OCI-LY1 (cell line): ENCODE measurements around the gene POU4F2.

Experiments used
- H2AFZ ChIP-seq: fragments of 200-600 bp; sonication (generic), shearing (Covaris generic); 2 replicates; pipeline ENCODE4 v1.6.0; 2014; ENCODE audit warnings: antibody characterized with exemption, mild to moderate bottlenecking, low read length
- H3F3A ChIP-seq: fragments of 200-600 bp; sonication (generic), shearing (Covaris generic); 2 replicates; pipeline ENCODE4 v1.6.0; 2014; ENCODE audit warnings: mild to moderate bottlenecking, antibody characterized with exemption, low read length, moderate library complexity; ENCODE audit not compliant: insufficient read depth
- H3K27ac ChIP-seq: fragments of 200-600 bp; sonication (generic); 2 replicates; pipeline ENCODE4 v1.5.1; 2014; ENCODE audit warnings: low read length, mixed run types, mild to moderate bottlenecking, low read depth; ENCODE audit not compliant: poor library complexity, severe bottlenecking
- H3K27me3 ChIP-seq: fragments of 200-600 bp; sonication (generic); 2 replicates; pipeline ENCODE4 v1.6.0; 2014; ENCODE audit warnings: antibody characterized with exemption, mild to moderate bottlenecking, low read length, moderate library complexity; ENCODE audit not compliant: insufficient read depth
- H3K36me3 ChIP-seq: fragments of 200-600 bp; sonication (generic); 2 replicates; pipeline ENCODE4 v1.6.1; 2014; ENCODE audit warnings: mild to moderate bottlenecking, antibody characterized with exemption, low read length, moderate library complexity, mixed read lengths; ENCODE audit not compliant: insufficient read depth
- H3K4me1 ChIP-seq: fragments of 200-600 bp; sonication (generic); 2 replicates; pipeline ENCODE4 v1.5.1; 2014; ENCODE audit warnings: mild to moderate bottlenecking, low read length, moderate library complexity; ENCODE audit not compliant: insufficient read depth, severe bottlenecking
- H3K4me2 ChIP-seq: fragments of 200-600 bp; sonication (generic), shearing (Covaris generic); 2 replicates; pipeline ENCODE4 v1.6.1; 2014; ENCODE audit warnings: low read length
- H3K4me3 ChIP-seq: fragments of 200-600 bp; sonication (generic); 2 replicates; pipeline ENCODE4 v1.5.1; 2014; ENCODE audit warnings: low read length, low read depth, mild to moderate bottlenecking, mixed read lengths; ENCODE audit not compliant: poor library complexity, severe bottlenecking
- H3K79me2 ChIP-seq: fragments of 200-600 bp; shearing (Covaris generic); 2 replicates; pipeline ENCODE4 v1.6.1; 2016; ENCODE audit warnings: mixed run types, low read length, mixed read lengths; ENCODE audit not compliant: insufficient read depth
- H3K9ac ChIP-seq: fragments of 200-600 bp; sonication (generic), shearing (Covaris generic); 2 replicates; pipeline ENCODE4 v1.6.1; 2014; ENCODE audit warnings: mild to moderate bottlenecking, low read length, mixed read lengths
- H3K9me2 ChIP-seq: fragments of 200-600 bp; sonication (generic), shearing (Covaris generic); 2 replicates; pipeline ENCODE4 v1.6.1; 2014; ENCODE audit warnings: low read depth, mild to moderate bottlenecking, low read length, mixed read lengths
- H3K9me3 ChIP-seq: fragments of 200-600 bp; shearing (Covaris generic); 2 replicates; pipeline ENCODE4 v1.6.1; 2014; ENCODE audit warnings: low read length, mixed read lengths
- H4K20me1 ChIP-seq: fragments of 200-600 bp; sonication (generic), shearing (Covaris generic); 2 replicates; pipeline ENCODE4 v1.6.0; 2016; ENCODE audit warnings: mild to moderate bottlenecking, low read length; ENCODE audit not compliant: insufficient read depth
- CTCF ChIP-seq: fragments of 200-600 bp; sonication (generic), shearing (Covaris generic); IDR thresholded peaks from 2 replicates; pipeline ENCODE4 v1.5.1; 2017; ENCODE audit warnings: mild to moderate bottlenecking, antibody characterized with exemption, low read length, moderate library complexity, mixed read lengths
- EZH2 ChIP-seq: fragments of 200-600 bp; sonication (generic), shearing (Covaris generic); IDR thresholded peaks from 2 replicates; pipeline ENCODE4 v1.8.0; 2017; ENCODE audit warnings: borderline replicate concordance, mixed run types, mild to moderate bottlenecking, antibody characterized with exemption, low read length, moderate library complexity, mixed read lengths

The POU4F2 gene

GRCh38 chr4:146632770-146633470, 5.8 kb upstream of the POU4F2 start:
- no peak overlapping the region for H2AFZ ChIP-seq
- TF ChIP-seq EZH2 (no peak), CTCF (no peak)
- no peaks in the 10 kb centered on the region for H3K36me3 ChIP-seq
- no peak overlapping the region for H3K4me3 ChIP-seq
- H3K9me2 ChIP-seq = no peaks in the 10 kb centered on the region
- H3K27ac ChIP-seq = no peak overlapping the region
- no peaks in the 10 kb centered on the region for H3K4me1 ChIP-seq
- H4K20me1 ChIP-seq = no peaks in the 10 kb centered on the region
- no peaks in the 10 kb centered on the region for H3K27me3 ChIP-seq
- H3K9ac ChIP-seq = no peak overlapping the region
- H3F3A ChIP-seq = no peaks in the 10 kb centered on the region
- no peak overlapping the region for H3K4me2 ChIP-seq
- H3K79me2 ChIP-seq = no peaks in the 10 kb centered on the region
- H3K9me3 ChIP-seq = no peaks in the 10 kb centered on the region

GRCh38 chr4:146633471-146633800, 5.3 kb upstream of the POU4F2 start:
- no peak overlapping the region for H3K27ac ChIP-seq
- no peaks in the 10 kb centered on the region for H3K27me3 ChIP-seq
- H3K36me3 ChIP-seq = no peaks in the 10 kb centered on the region
- H3K4me1 ChIP-seq = no peaks in the 10 kb centered on the region
- H3K9me2 ChIP-seq = no peaks in the 10 kb centered on the region
- H3K9me3 ChIP-seq = no peaks in the 10 kb centered on the region
- no peaks in the 10 kb centered on the region for H3F3A ChIP-seq
- no peak overlapping the region for H3K4me2 ChIP-seq
- H3K4me3 ChIP-seq = no peak overlapping the region
- H4K20me1 ChIP-seq = no peaks in the 10 kb centered on the region
- no peak overlapping the region for H3K9ac ChIP-seq
- TF ChIP-seq EZH2 (no peak), CTCF (no peak)
- H2AFZ ChIP-seq = no peak overlapping the region
- H3K79me2 ChIP-seq = no peaks in the 10 kb centered on the region

GRCh38 chr4:146634825-146635224, 3.9 kb upstream of the POU4F2 start:
- H3K4me1 ChIP-seq = no peaks in the 10 kb centered on the region
- H3K4me2 ChIP-seq = no peak overlapping the region
- no peak overlapping the region for H3K4me3 ChIP-seq
- H3K9me2 ChIP-seq = no peaks in the 10 kb centered on the region
- no peaks in the 10 kb centered on the region for H3K36me3 ChIP-seq
- H3K27ac ChIP-seq = no peak overlapping the region
- H3K9ac ChIP-seq = no peak overlapping the region
- H2AFZ ChIP-seq = no peak overlapping the region
- no peaks in the 10 kb centered on the region for H3F3A ChIP-seq
- TF ChIP-seq CTCF (no peak), EZH2 (no peak)
- no peaks in the 10 kb centered on the region for H3K27me3 ChIP-seq
- H3K79me2 ChIP-seq = no peaks in the 10 kb centered on the region
- no peaks in the 10 kb centered on the region for H4K20me1 ChIP-seq
- no peaks in the 10 kb centered on the region for H3K9me3 ChIP-seq
